COLO668 (cell line): ENCODE results near the gene TMEM272.
"Not testable (repeated sequence)": the region's sequence is repeated elsewhere in the genome, so short reads cannot be mapped to it uniquely, and the experiment has no call there.

Experiments
- DNase-seq: peaks from one replicate; lab custom pipeline; 2025; ENCODE audit not compliant: unreplicated experiment; lab: John Stamatoyannopoulos, UW

Gene TMEM272

GRCh38 chr13:51826606-51827005 lies 18.4 kb downstream of the TMEM272 start:
- DNase-seq: no peak

- no peak for DNase-seq
Measured at GRCh38 chr13:51825681-51826254, 19.2 kb downstream of the TMEM272 start.

GRCh38 chr13:51825165-51825592 lies 19.8 kb downstream of the TMEM272 start:
- no peak for DNase-seq

- not testable (repeated sequence) for DNase-seq
Measured at GRCh38 chr13:51824712-51825111, 20.3 kb downstream of the TMEM272 start.

- no peak for DNase-seq
Measured at GRCh38 chr13:51823863-51824262, 21.1 kb downstream of the TMEM272 start.

- DNase-seq: no peak
Measured at GRCh38 chr13:51823359-51823758, 21.6 kb downstream of the TMEM272 start.

- DNase-seq: no peak
Measured at GRCh38 chr13:51822106-51822815, 22.7 kb downstream of the TMEM272 start.

- no peak for DNase-seq
Measured at GRCh38 chr13:51821606-51822005, 23.4 kb downstream of the TMEM272 start.

GRCh38 chr13:51820016-51820597 lies 24.9 kb downstream of the TMEM272 start:
- no peak for DNase-seq

GRCh38 chr13:51819544-51819943 lies 25.4 kb downstream of the TMEM272 start:
- no peak for DNase-seq

GRCh38 chr13:51818781-51819511 lies 26.0 kb downstream of the TMEM272 start:
- no peak for DNase-seq

GRCh38 chr13:51818276-51818675 lies 26.7 kb downstream of the TMEM272 start:
- DNase-seq: no peak

- no peak for DNase-seq
Measured at GRCh38 chr13:51817717-51818116, 27.3 kb downstream of the TMEM272 start.

GRCh38 chr13:51816604-51817249 lies 28.2 kb downstream of the TMEM272 start:
- peak; percentile 80 for DNase-seq

GRCh38 chr13:51815848-51816247 lies 29.1 kb downstream of the TMEM272 start:
- DNase-seq: no peak

GRCh38 chr13:51814825-51815650 lies 29.9 kb downstream of the TMEM272 start:
- peak; percentile 87 for DNase-seq

GRCh38 chr13:51814071-51814470 lies 30.9 kb downstream of the TMEM272 start:
- DNase-seq: no peak

GRCh38 chr13:51811920-51812451 lies 33.0 kb downstream of the TMEM272 start:
- DNase-seq: no peak

GRCh38 chr13:51811046-51811445 lies 33.9 kb downstream of the TMEM272 start:
- DNase-seq: peak; percentile 87

GRCh38 chr13:51808811-51809210 lies 36.2 kb downstream of the TMEM272 start:
- DNase-seq: no peak
